Body of pancreas (tissue), 4 donors: ENCODE measurements around the gene FKBP3.

Source experiments
- CTCF ChIP-seq, 7 experiments: fragments of 450-650 bp in 4 of 7; fragments of 200-600 bp in 3 of 7; sonication (generic) in 3 of 7; IDR thresholded peaks; one replicate each; pipeline ENCODE4 v1.5.1; 2016 to 2019; ENCODE audit warnings: antibody characterized with exemption in 7 of 7
- POLR2A ChIP-seq, 3 donors: fragments of 450-650 bp; IDR thresholded peaks; one replicate each; pipeline ENCODE4 v1.6.1; 2016; ENCODE audit warnings: antibody characterized with exemption in 3 of 3, mild to moderate bottlenecking in 2 of 3

GRCh38 chr14:45072126-45072525 is 62.2 kb downstream of the FKBP3 start:
- TF ChIP-seq CTCF (IDR thresholded peaks at IDR 0.05) (no peak), POLR2A (IDR thresholded peaks at IDR 0.05) (no peak)
